Fibroblast of upper back skin (primary cell): Measurements from ENCODE around the gene DYNLL2.
"Not testable (repeated sequence)": the region's sequence is repeated elsewhere in the genome, so short reads cannot be mapped to it uniquely, and the experiment has no call there.

Experiments
- DNase-seq: peaks from one replicate; pipeline ENCODE4 v3.0.0-alpha.2; 2013

DYNLL2 gene

DNA sequence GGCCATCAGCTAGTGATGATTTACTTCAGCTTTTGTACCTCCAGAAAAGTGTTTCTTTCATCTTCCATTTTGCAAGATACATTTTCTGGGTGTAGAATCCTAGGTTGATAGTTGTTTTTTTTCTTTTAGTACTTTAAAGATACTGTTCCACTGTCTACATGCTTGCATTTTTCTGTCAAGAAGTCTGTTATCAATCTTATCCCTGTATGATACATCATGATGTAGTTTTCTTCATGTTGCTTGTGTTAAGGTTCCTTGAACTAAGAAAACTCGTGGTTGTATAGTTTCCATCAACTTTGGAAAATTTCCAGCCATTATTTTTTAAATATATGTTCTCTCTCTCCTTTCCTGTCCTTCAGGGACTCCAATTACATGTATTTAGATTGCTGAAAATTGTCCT lies 24.1 kb downstream of the DYNLL2 start:
- no peak for DNase-seq

DNA sequence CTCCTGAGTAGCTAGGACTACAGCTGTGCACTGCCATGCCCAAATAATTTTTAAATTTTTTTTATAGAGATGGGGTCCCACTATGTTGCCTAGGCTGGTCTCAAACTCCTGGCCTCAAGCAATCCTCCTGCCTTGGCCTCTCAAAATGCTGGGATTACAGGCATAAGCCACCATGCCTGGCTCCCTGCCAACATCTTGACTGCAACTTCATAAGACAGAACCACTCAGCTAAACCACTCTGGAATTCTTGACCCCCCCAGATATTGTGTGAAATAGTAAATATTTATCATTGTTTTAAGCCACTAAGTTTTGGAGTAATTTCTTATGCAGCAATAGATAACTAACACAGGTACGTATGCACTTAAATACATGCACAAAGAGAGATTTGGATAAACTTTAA lies 26.0 kb downstream of the DYNLL2 start:
- no peak for DNase-seq

DNA sequence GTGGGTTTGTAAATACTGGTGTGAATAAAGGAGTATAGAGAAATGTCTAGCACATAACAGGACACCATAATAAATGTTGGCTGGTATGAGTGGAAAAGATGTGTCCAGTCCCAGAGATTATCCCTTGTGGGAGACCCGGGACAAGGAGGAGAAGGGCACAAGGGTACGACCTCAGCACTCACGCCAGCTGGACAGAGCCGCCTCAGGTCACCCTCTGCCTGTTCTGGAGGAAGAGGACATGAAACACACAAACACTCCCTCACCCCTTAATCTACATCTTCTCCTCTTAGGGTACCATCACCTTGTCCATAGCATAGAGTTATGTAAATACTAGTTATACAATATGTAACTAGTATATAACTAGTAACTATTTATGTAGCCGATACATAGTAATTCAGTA lies 26.8 kb downstream of the DYNLL2 start:
- no peak for DNase-seq

DNA sequence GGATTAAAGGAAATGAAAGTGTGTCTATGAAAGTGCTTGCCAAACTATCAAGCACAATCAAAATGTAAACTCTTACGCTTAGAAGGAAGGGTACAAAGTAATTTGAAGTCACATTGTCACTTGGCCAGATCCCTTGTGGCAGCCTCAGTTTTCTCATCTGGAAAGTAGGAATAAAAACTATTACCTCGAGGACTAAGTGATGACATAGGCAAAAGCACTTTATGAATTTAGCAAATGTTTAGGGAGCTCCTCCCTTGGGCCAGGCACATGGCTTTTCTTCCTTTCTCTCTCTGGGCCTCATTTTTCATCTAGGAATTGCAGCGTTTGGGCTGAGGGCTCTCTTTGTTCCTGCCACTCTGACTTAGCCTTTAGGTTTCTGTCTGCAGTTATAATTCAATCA lies 28.5 kb downstream of the DYNLL2 start:
- no peak for DNase-seq

DNA sequence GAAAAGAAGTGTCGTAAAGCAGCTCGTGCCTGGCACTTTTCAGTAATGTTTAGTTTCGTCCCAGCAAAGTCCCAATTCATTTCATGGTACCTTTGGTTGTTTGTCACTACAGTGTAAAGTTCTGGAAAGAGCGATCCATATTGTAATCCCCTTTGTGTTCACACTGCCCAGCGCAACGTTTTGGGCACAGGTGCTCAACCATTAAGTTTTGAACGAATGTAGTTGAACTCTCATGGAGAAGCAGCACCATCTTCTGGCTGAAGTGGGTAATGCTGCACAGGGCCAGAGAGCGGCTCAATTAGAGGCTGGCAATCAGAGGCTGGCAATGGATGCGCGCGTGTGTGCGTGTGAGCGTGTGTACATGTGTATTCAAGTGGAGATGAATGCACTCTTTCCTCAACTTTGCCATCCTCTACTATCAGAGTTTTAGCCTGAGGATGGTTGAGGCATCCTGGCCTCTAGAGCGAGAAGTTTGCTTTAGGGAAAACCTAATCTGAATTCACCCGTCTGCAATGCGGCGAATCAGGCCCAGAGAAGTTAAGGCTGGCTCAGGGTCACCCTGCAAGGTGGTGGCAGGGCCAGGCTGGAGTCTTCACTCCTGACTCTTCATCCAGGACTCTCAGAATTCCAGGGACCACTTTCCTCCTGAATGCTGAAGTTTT lies 29.9 kb downstream of the DYNLL2 start:
- DNase-seq = peak; percentile 55

DNA sequence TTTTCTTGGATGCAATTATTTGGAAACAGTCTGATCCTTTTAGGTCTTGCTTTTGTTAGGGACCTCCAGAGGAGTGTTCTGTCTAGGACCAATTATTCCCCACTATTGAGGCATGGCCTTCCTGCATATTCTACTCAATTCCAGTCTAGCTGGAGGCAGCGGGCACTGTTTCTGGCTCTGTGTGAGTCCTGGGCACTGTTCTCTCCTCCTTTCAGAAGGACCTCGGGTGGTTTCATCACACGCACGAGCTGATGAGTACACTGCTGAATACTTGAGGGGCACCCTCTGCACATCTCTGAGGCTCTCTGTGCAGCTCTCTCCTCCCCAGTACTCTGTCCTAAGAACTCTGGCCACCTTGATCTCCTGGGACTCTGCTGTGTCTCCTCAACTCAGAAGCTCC lies 30.7 kb downstream of the DYNLL2 start:
- DNase-seq = no peak

DNA sequence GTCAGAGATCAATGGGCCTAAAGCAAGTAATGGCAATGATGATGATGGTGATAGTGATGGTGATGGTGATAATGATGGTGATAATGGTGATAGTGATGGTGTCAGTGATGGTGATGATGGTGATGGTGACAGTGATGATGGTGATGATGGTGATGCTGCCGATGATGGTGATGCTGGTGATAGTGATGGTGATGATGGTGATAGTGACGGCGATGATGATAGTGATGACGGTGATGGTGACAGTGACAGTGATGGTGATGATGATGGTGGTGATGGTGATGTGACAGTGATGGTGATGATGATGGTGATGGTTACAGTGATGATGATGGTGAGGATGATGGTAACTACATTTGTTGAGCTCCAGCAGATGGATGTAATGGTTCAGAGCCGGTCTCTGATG lies 34.2 kb downstream of the DYNLL2 start:
- no peak for DNase-seq

DNA sequence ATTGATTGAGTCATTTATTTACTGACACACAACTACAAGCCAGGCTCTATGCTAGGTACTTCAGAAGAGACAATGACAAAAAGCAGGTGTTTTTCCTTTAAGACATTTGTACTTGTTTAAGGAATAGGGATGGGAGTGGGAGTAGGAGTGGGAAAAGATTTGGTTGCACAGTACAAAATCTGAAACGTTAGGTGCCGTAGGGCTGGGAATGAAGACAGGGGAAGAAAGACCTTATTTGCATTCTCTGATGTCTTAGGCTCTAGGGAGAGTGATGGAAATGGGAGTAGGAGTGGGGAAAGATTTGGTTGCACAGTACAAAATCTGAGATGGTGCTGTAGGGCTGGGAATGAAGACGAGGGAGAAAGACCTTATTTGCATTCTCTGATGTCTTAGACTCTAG lies 36.3 kb downstream of the DYNLL2 start:
- DNase-seq = no peak

DNA sequence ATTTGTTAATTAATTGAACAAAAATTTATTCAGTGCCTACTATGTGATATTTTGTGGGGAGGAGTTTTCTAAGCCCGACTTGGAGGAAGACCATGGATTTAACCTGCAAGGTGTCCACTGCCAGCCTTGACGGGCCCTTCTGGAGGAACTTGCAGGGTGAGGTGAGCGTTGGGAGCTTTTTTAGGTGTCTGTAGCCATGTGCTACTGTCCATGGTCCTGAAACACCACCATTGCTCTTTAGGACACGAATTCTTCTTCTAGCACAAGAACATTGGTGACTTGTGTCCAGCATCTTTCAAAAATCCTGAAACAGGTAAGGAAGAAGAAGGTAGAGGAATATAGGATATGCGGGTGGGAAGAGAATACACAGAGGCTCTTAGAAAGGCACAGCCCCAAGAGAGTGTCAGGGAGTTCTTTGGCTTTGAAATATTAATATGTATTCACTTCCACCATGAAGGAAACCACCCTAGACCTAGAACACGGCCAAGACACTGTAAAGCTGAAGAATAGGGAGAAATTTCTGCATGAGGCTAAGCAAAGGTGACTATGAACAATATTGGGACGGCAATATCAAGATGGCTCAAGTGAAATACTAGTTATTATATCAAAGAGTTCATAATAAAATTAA lies 37.1 kb downstream of the DYNLL2 start:
- DNase-seq = peak; percentile 59

DNA sequence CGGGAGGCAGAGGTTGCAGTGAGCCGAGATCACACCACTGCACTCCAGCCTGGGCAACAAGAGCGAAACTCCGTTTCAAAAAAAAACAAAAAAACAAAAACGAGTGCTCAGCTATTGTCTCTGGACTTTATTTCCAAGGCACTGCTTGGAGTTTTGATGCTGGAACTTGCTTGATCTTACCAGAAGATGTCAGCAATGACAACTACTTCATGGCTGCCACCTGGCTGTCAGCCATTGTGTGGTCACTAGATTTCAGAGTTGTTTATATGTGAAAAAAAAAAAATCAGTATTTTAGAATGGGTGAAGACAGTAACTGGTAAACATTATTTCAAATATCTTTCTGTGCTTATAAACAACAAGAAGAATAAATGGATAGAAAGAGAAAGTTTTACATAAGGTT lies 38.7 kb downstream of the DYNLL2 start:
- peak; percentile 25 for DNase-seq

DNA sequence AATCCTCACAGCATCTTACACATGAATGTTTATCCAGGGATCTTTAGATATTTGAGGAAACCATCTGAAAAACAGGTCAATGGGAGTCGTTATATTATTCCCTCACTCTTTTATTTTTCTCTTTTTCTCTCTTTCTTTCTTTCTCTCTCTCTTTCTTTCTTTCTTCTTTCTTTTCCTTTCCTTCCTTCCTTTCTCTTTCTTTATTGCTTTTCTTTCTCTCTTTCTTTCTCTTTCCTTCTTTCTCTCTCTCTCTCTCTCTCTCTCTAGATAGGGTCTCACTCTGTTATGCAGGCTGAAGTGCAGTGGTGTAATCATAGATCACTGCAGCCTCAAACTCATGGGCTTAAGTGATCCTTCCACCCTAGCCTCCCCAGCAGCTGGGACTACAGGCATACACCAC lies 44.6 kb downstream of the DYNLL2 start:
- DNase-seq = no peak

DNA sequence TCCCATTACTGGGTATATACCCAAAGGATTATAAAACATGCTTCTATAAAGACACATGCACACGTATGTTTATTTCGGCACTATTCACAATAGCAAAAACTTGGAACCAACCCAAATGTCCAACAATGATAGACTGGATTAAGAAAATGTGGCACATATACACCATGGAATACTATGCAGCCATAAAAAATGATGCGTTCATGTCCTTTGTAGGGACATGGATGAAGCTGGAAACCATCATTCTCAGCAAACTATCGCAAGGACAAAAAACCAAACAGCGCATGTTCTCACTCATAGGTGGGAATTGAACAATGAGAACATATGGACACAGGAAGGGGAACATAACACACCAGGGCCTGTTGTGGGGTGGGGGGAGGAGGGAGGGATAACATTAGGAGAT lies 49.5 kb downstream of the DYNLL2 start:
- DNase-seq = not testable (repeated sequence)

DNA sequence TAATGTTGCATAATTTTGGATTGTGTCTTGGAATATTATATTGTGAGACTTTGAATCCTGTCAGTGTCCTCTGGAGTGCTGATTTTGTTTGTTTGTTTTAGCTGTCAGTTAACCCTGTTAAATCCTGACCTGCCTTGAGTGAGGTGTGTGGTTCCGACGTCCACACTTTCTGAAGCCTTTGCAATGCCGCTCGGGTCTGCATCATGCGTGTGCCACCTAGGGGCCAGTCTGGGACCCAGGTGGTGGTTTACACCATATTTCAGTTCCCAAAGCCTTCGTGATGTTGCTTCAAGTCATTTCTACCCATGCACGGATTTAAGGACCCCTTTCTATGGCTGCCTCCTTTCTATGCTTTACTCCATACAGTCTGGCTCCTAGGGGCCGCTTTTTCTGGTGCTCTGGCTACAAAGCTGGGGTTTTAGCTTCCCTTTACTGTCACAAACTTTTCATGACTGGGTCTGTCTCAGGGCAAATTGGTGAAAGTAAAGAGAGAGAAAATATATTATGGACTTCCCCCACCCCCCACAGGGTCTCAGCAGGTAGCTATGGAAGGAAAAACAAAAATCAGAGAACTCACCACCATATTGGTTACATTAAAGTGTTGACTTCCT lies 53.6 kb downstream of the DYNLL2 start:
- DNase-seq = no peak

DNA sequence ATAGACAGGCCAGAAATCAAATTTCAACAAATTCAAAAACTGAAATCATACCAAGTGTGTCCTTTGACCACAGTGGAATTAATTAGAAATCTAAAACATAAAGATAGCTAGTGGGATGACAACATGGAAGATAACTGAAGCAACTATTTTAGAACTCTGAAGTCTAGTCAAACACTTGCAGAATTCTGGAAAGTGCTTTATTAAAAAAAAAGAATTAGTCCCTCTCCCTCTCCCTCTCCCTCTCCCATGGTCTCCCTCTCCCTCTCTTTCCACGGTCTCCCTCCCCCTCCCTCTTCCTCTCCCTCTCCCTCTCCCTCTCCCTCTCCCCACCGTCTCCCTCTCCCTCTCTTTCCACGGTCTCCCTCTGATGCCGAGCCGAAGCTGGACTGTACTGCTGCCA lies 58.3 kb downstream of the DYNLL2 start:
- no peak for DNase-seq

DNA sequence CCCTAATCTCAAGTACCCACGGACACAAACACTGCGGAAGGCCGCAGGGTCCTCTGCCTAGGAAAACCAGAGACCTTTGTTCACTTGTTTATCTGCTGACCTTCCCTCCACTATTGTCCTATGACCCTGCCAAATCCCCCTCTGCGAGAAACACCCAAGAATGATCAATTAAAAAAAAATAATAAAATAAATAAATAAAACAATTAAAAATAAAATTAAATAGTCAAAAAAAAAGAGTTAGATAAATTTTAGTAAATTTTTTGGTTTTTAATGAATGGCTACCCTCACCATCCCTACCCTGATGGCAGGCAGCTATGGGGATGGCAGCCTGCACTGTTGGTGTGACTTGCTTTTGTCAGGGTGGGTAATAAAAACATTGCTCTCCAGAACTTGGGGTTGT lies 60.1 kb downstream of the DYNLL2 start:
- DNase-seq = not testable (repeated sequence)

DNA sequence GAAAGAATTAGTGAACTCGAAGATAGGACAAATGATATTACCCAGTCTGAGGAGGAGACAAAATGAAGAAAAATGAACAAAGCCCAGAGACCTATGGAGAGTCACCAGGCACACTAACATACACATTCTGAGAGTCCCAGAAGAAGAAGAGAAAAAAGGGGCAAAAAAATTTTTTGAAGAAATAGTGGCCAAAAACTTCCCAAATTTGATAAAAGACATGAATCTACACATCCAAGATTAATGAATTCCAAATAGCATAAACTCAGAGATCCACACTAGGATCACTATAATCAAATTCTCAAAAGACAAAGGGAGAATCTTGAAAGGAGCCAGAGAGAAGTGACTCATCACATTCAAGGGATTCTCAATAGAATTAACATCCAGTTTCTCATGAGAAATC lies 61.6 kb downstream of the DYNLL2 start:
- DNase-seq = no peak
